NB4 (cell line): Measurements from ENCODE around the gene PDXDC1.
"Not testable (repeated sequence)": the region's sequence is repeated elsewhere in the genome, so short reads cannot be mapped to it uniquely, and the experiment has no call there.

Experiments used
- DNase-seq: peaks from one replicate; pipeline ENCODE4 v3.0.0; 2010; ENCODE audit warnings: low read depth
- H3K4me3 ChIP-seq: one replicate; pipeline ENCODE4 v1.5.1; 2011; ENCODE audit warnings: mild to moderate bottlenecking, low read depth, low read length, moderate library complexity
- POLR2A ChIP-seq: IDR thresholded peaks from 2 replicates; pipeline ENCODE4 v1.6.1; 2011; ENCODE audit warnings: mild to moderate bottlenecking; ENCODE audit not compliant: insufficient read length; ENCODE audit errors: extremely low read depth

Gene PDXDC1

DNA sequence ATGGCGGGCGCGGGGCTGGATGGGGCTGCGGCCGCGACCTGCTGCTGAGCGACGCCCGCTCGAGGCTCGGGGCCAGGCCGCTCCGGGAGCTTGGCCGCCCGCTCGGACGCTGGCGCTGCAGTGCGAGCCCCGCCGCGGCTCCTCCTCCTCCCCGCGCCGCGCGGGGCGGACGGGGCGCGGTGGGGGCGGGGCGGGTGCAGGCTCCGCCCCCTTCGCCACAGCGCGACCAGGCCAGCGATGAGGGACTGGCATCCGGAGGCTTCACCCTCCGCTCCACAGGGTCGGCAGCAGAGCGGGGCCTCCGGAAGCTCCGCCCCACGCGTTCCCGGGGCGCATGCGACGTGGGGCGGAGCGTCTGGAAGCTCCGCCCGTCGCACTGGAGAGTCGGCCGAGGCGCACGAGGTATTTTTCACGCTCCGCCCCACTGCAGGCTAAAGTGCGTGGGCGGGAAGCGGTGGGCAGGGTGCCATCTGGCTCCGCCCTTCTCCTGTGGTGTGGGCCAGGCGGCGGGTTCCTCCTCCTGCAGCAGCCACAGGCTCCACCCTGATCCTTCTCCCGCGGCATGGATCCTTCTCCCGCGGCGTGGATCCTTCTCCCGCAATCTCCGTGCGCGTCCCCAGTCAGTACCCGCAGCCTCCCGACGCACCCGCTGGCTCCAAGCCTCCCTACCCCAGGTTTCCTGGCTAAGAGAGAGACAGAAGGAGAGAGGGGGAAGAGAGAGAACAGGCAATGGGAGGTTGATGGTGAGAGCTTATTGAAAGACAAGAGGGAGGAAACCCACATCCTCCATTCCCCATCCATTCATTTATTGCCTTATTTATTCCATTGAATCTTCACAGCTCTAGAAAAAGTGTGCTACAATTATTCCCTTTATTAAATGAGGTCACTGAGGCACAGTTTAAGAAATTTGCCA, 180.1 kb downstream of the PDXDC1 start:
- peak; percentile 80 for DNase-seq
- peak; percentile 57 for TF ChIP-seq POLR2A
- peak overlapping the region; percentile 25 for H3K4me3 ChIP-seq

DNA sequence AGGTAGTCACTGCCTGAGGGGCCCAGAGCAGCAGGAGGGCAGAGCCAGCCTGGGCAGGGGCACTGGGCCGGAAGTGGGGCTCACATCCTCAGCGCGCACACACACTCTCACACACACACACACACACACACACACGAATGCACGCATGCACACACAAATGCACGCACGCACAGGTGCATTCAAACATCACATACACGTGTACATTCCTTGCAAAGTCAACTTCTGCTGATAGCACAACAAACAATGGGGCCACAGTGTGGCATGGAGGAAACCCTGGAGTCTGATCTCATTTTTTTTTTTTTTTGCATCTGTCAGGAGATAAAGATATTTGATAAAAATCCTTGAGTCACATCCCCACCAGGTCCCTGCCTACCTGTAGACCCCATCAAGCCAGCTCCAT, 182.8 kb downstream of the PDXDC1 start:
- not testable (repeated sequence) for H3K4me3 ChIP-seq, DNase-seq

DNA sequence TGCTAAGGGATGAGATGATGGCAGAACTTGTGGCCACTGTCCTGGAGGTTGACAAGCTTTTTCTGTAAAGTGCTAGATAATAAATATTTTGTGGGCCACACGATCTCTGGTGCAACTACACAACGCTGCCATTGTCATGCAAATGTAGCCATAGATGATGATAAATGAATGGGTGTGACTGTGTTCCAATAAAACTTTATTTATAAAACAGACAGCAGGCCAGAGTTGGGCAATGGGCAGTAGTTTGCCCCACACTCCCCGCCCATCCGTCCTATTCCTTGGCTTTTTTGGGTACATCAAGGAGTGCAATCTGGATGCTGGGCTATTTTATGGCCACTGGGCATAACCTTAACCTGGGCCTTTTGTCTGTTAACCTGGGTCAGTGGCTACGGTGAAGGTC, 184.8 kb downstream of the PDXDC1 start:
- not testable (repeated sequence) for DNase-seq, H3K4me3 ChIP-seq

DNA sequence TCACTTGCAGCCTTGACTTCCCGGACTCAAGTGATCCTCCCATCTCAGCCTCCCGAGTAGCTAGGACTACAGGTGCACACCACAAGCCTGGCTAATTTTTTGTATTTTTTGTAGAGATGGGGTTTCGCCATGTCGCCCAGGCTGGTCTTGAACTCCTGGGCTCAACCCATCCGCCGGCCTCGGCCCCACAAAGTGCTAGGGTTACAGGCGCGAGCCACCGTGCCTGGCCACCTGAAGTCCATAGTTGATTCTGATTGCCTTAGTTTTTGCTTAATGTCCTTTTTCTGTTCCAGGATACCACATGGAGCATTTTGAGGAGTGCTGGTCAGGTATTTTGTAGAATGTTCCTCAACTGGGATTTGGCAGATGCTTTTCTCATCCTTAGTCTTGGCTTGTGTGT, 185.7 kb downstream of the PDXDC1 start:
- not testable (repeated sequence) for H3K4me3 ChIP-seq, DNase-seq

DNA sequence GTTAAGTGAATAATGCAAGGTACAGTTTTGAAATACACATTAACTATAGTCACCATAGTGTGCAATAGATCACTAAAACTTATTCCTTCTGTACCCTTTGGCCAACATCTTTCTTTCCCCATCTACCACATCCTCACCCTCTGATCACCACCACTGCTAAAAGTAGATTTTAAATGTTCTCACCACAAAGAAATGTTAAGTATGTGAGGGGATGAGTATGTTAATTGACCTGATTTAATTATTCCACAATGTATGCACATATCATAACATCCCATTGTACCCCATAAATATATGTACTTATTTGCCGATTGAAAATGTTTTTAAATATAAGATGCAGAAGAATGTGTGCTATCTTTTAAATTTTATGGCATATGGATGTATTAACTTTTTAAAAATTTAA, 188.2 kb downstream of the PDXDC1 start:
- DNase-seq, H3K4me3 ChIP-seq: not testable (repeated sequence)

DNA sequence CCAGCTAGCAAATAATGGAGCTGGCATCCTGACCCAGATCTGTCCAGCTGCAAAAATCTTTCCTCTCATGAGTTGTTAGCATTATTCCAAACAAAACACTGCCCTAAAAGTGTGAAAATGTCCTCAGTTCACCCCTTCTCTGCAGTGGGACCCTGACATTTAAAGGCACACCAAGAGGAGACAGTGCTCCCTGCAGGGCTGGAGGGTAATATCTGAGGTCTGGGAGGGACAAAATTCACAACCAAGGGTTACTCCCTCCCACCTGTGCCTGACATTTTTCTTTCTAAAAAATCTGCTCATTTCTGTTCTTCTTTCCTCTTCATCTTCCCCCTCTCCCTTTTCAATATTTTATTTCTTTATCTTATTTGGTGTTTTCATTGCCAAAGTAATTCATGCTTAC, 191.4 kb downstream of the PDXDC1 start:
- not testable (repeated sequence) for H3K4me3 ChIP-seq, DNase-seq

DNA sequence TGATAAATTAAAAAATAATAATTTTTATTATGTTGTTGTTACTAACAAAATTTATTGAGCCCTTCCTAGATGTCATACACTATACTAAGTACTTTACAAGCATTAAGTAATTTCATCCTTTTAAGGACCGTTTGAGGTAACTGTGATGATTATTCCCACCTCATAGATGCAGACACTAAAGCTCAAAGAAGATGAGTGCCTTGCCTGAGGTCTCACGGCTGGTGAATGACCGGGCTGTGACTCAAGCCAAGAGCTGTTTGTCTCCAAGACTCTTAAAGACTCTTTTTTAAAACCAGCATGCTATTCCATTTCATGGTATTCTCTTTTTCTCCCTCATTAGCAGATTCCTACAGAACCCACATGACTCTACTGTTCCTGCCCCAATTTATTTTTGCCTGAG, 193.5 kb downstream of the PDXDC1 start:
- not testable (repeated sequence) for H3K4me3 ChIP-seq, DNase-seq

DNA sequence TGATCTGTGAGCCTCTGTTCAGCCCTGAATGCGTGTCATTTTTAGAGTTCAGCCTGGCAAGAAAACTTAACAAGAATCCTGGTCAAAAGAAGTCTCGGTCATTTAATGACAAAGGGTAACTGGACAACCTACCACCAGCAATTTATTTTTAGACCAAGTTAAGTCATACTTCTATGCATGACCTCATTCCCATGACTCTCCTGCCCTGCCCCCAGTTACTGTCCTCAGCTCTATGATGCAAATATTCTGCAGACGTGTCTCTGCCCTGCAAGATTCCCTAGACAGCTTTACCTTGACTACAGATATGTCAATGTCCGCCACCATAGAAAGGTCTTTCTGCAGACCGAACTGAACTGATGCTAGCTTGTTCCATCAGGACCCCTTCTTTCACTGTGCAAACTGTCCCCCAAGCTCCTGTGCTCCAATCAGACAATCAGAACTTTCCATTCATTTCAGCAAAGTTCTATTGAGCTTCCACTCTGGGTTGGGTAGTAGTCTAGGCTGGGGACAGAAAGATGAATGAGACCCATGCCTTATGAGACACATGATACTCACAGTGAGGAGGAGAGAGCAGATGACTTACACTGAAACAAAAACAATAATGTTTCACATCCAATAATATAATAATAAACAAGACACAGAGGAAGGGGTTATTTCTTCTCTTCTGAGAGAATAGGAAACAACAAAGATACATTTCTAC, 194.3 kb downstream of the PDXDC1 start:
- H3K4me3 ChIP-seq, DNase-seq: not testable (repeated sequence)

DNA sequence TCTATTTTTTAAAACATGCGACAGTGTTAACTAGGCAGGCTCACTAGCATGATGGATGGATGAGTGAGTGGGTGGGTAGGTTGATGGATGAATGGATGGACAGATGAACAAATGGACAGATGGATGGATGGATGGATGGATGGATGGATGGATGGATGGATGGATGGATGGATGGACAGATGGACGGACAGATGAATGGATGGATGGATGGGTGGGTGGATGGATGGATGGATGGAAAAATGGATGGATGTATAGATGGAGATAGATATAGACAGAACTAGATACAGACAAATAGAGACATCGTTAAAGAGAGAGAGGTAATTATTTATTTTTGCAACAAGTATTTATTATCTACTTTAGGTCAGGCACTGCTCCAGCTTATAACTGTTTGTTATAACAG, 205.1 kb downstream of the PDXDC1 start:
- DNase-seq = not testable (repeated sequence)

DNA sequence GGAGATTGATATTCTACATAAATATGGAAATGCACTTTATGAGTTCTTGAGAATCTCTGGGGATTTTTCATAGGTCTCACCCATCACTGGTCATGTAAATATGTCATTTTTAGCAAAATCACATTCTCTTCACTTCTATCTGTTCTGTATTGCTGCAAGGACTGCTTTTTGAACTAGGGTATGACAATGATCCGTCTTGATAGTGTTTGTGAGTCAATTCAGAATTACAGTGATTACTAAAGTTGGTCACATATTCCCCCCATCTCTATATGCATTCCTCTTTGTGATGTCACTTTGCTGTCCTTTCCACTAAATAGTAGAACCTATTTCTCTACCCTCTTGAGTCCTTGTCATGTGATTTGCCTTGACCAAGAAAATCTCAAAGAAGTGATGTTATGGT, 206.1 kb downstream of the PDXDC1 start:
- H3K4me3 ChIP-seq = not testable (repeated sequence)

More for the DNA sequence above, 205.1 kb downstream of the PDXDC1 start:
- H3K4me3 ChIP-seq = not testable (repeated sequence)

DNA sequence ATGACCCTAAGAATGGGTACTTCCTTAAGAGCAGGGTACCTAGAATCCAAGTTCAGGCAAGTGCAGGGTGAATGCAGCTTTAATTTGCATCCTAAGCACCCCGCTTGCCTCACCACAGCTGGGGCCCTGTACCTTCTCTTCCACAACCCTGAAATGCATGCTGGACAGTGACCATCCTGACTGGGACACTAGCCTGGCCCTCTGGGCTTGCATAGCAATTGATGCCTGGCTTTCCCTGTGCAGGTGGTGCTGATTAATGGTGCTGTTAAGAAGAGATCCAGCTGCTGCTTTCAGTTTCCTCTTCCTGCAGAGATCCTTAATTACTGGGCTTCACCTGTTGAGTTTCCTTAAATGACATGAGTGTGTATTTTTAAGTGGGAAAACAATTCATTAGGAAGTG, 209.2 kb downstream of the PDXDC1 start:
- H3K4me3 ChIP-seq, DNase-seq: not testable (repeated sequence)

More for the DNA sequence above, 206.1 kb downstream of the PDXDC1 start:
- DNase-seq = not testable (repeated sequence)
